IPS-20b (cell line): ENCODE results near the gene CLECL1.
"Not testable (repeated sequence)": the region's sequence is repeated elsewhere in the genome, so short reads cannot be mapped to it uniquely, and the experiment has no call there.

Source experiments
- H3K27ac ChIP-seq: one replicate; pipeline ENCODE4 v1.5.1; 2013; ENCODE audit warnings: low read length
- H3K27me3 ChIP-seq: 2 replicates; pipeline ENCODE4 v1.6.1; 2013; ENCODE audit warnings: mild to moderate bottlenecking, low read length, inconsistent platforms; ENCODE audit not compliant: insufficient read depth
- H3K36me3 ChIP-seq: 2 replicates; pipeline ENCODE4 v1.6.1; 2013; ENCODE audit warnings: low read depth, mild to moderate bottlenecking, inconsistent platforms, low read length, moderate library complexity; ENCODE audit not compliant: insufficient read depth
- H3K4me1 ChIP-seq: 2 replicates; pipeline ENCODE4 v1.6.1; 2013; ENCODE audit warnings: mild to moderate bottlenecking, control low read depth, inconsistent platforms, low read length, moderate library complexity; ENCODE audit not compliant: insufficient read depth
- H3K4me3 ChIP-seq: 2 replicates; pipeline ENCODE4 v1.5.1; 2013; ENCODE audit warnings: mild to moderate bottlenecking, low read length, inconsistent platforms
- H3K9ac ChIP-seq: 2 replicates; pipeline ENCODE4 v1.6.1; 2013; ENCODE audit warnings: low read depth, mild to moderate bottlenecking, inconsistent platforms, low read length, moderate library complexity
- H3K9me3 ChIP-seq: 2 replicates; pipeline ENCODE4 v1.6.1; 2013; ENCODE audit warnings: mild to moderate bottlenecking, low read depth, low read length, inconsistent platforms; ENCODE audit not compliant: insufficient read depth

The CLECL1 gene

DNA sequence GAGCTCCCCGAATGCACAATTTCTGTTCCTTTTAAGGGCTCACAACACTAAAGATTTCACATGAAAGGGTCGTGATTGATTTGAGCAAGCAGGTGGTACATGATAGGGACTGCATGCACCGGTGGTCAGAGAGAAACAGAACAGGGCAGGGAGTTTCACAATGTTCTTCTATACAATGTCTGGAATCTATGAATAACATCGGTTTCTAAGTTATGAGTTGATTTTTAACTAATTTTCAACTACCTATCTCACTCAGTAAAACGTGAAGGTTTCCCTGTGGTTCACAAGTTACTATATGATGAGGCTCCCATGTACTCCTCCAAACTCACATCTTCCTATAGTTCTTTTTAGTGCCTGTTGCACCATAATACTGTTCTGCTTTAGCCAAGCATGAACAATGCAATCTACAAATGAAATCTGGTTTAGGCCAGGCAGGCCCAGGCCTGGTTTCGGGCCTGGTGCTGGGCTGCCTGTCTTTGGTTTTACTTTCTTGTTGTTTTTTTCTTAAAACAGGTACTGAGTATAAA, 19.8 kb downstream of the CLECL1 start:
- H3K4me1 ChIP-seq: not testable (repeated sequence)

DNA sequence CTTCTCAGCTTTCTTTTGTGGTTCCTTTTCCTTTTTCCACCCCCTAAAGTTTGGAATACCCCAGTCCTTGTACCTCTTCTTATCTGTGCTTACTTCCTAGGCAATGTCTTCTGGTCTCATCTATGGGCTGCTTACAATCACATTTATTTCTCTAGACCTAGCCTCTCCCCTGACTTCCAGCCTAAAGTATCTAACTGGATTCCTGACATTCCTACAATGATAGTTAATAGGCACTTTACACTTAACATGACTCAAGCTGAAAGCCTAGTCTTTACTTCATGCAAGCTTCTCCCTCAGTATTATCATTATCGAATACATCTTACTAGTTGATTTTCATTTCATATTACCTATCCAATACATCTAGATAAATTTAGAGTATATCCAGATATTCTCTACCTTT, 21.2 kb downstream of the CLECL1 start:
- no peaks in the 10 kb centered on the region for H3K9me3 ChIP-seq
- H3K27ac ChIP-seq: no peak overlapping the region
- no peaks in the 10 kb centered on the region for H3K36me3 ChIP-seq
- no peak overlapping the region for H3K4me3 ChIP-seq
- no peaks in the 10 kb centered on the region for H3K4me1 ChIP-seq
- no peak overlapping the region for H3K9ac ChIP-seq
- no peaks in the 10 kb centered on the region for H3K27me3 ChIP-seq

More for the DNA sequence above, 19.8 kb downstream of the CLECL1 start:
- H3K9ac ChIP-seq, H3K27ac ChIP-seq, H3K9me3 ChIP-seq, H3K36me3 ChIP-seq, H3K4me3 ChIP-seq, H3K27me3 ChIP-seq: not testable (repeated sequence)

DNA sequence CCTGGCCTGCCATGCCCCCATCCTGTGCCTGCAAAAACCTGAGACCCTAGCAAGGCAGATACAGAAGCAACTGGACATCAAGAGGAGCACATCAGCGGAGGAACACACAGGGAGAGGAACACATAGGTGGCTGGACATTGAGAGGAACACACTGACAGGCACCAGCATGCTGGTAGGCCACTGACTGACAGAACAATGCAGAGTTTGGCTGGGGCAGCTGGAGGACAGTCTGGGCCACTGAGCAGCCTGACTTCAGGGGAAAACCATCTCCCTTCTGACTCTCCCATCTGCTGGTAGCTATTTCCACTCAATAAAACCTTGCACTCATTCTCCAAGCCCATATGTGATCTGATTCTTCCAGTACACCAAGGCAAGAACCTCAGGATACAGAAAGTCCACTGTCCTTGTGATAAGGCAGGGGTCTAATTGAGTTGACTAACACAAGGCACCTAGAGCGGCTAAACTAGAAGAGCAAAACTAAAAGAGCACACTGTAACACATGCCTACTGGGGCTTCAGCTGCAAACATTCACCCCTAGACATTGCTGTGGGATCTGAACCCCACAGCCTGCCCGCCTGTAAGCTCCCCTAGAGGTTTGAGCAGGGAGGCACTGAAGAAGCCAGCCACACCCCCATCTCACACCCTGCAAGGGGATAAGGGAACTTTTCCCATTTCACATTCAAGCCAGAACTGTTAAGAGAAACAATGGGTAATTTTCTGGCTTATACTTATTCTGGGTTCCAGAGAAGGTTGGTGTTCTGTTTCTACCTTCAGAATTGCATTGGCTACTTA, 22.1 kb downstream of the CLECL1 start:
- Histone ChIP-seq H3K27ac (no peak overlapping the region), H3K36me3 (no peaks in the 10 kb centered on the region), H3K4me1 (no peaks in the 10 kb centered on the region), H3K27me3 (no peaks in the 10 kb centered on the region), H3K9me3 (no peaks in the 10 kb centered on the region), H3K9ac (no peak overlapping the region), H3K4me3 (no peak overlapping the region)

DNA sequence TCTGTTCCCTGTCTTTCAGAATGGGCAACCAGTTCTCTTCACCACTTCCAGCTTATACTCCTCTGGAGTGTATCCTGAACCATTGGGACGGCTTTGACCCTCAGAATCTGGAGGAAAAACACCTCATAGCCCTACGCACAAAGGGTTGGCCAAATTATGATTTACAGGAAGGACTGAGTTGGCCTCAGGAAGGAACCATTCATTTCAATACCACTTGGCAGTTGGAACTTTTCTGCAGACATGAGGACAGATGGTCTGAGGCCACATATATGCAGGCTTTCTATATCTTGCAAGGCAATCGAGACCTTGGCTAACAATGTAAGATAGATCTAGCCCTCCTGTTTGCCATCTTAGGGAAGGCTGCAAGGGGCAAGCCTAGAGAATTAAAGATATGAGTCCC, 24.0 kb downstream of the CLECL1 start:
- Histone ChIP-seq H3K27me3 (no peaks in the 10 kb centered on the region), H3K36me3 (no peaks in the 10 kb centered on the region), H3K27ac (no peak overlapping the region), H3K4me1 (no peaks in the 10 kb centered on the region), H3K9me3 (peaks cover 4% of the 10 kb centered on the region; the same call in 1 of the 2 replicates), H3K9ac (no peak overlapping the region), H3K4me3 (no peak overlapping the region)

DNA sequence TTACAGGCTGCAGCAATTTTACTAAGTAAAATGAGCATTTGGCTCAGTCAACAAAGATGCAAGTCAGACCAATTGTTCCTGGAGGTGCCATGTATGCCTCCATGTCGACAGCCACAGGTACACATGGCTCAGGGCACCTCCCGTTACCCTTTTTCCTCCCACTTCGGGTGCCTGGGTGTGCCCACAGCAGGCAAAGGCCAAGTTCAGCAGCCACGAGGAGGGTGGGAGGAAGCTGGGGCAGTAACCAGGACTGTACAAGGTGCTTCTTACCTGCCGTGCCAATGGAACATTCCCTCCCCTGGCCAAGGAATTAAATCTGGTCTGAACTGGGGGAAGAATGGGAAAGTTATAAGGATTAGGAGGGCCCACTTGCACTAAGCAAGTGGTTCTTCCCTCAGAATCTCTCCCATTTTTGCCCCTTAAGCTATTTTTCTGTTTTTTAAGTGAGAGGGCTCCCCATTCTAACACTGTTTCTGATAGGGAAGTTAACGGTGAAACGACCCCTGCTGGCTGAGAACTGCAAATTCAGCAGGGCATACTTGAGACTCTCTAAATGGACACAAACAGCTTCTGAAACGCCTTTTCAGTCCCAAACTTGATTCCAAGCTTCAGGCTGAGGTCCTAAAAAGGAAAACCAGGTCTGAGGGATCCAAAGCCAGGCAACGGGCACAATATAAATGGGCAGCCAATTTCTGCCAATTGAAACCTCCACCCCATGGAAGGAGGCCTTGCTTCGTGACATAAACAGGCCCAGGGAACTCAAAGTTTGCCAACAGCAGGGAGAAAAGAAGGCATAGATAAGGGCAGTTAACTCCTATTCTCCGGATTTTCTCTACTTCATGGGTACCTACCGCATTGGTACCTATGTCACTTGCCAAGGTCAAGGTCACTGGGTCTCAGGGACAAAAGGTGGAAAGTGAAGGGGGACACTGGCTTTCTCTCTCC, 24.8 kb downstream of the CLECL1 start:
- Histone ChIP-seq H3K27ac (no peak overlapping the region), H3K4me3 (no peak overlapping the region), H3K4me1 (no peaks in the 10 kb centered on the region), H3K36me3 (no peaks in the 10 kb centered on the region), H3K9me3 (peaks cover 4% of the 10 kb centered on the region; the same call in 1 of the 2 replicates), H3K9ac (no peak overlapping the region), H3K27me3 (no peaks in the 10 kb centered on the region)

DNA sequence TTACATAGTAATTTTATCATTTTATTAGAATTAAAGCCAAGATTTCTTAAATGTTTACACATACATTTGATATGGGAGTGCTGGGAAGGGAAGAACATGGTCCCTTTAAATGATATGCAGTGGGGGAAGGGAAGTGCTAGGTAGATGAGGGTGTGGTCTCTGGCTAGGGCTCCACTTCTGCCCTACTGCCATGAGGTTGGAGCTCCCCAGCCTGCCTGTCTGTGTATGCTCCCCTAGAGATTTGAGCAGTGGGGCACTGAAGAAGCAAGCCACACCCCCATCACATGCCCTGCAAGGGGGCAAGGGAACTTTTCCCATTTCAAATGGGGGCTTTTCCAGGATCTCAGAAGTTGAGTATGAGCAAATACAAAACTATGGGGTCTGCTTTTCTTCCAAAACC, 25.5 kb downstream of the CLECL1 start:
- Histone ChIP-seq H3K4me1 (no peaks in the 10 kb centered on the region), H3K9me3 (peaks cover 4% of the 10 kb centered on the region; the same call in 1 of the 2 replicates), H3K27ac (no peak overlapping the region), H3K4me3 (no peak overlapping the region), H3K27me3 (no peaks in the 10 kb centered on the region), H3K9ac (no peak overlapping the region), H3K36me3 (no peaks in the 10 kb centered on the region)

DNA sequence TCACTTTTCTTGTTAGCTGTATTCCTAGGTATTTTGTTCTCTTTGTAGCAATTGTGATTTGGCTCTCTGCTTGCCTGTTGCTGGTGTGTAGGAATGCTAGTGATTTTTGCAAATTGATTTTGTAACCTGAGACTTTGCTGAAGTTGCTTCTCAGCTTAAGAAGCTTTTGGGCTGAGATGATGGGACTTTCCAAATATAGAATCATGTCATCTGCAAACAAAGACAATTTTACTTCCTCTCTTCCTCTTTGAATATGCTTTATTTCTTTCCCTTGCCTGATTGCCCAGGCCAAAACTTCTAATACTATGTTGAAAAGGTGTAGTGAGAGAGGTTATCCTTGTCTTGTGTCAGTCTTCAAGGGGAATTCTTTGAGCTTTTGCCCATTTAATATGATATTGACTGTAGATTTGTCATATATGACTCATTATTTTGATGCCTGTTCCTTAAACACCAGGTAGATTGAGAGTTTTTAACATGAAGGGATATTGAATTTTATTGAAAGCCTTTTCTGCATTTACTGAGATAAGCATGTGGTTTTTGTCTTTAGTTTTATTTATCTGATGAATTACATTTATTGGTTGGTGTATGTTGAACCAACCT, 26.7 kb downstream of the CLECL1 start:
- Histone ChIP-seq H3K27me3 (no peaks in the 10 kb centered on the region), H3K36me3 (no peaks in the 10 kb centered on the region), H3K9me3 (peaks cover 4% of the 10 kb centered on the region; the same call in 1 of the 2 replicates), H3K4me1 (no peaks in the 10 kb centered on the region), H3K27ac (no peak overlapping the region), H3K4me3 (no peak overlapping the region), H3K9ac (no peak overlapping the region)

DNA sequence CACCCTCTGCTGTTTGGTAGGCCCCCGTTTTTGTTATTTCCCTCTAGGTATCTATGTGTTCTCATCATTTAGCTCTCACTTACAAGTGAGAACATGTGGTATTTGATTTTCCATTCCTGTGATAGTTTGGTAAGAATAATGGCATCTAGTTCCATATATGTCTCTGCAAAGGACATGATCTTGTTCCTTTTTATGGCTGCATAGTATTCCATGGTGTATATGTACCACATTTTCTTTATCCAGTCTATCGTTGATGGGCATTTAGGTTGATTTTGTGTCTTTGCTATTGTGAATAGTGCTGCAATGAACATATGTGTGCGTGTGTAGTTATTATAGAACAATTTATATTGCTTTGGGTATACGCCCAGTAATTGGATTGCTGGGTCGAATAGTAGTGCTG, 28.3 kb downstream of the CLECL1 start:
- not testable (repeated sequence) for H3K9ac ChIP-seq, H3K9me3 ChIP-seq, H3K4me3 ChIP-seq, H3K27me3 ChIP-seq, H3K27ac ChIP-seq, H3K36me3 ChIP-seq, H3K4me1 ChIP-seq

DNA sequence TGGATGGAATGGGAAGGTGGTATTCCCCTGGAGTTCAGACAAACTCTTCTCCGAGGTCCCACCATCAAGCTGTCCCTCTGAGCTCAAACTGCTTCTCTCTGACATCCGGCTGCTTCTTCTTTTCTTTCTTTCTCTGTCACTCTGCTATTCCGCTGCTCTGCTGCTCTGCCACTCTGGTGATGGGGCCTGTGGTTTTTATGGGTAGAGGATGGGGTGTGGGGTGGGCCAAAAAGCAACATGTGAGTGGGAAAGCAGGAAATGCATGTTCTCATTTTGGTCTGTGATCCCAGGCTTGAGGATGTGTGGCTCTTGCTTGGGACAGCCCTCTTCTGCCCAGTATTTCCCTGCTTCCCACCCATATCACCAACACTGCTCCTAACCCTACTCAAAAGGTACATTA, 30.6 kb downstream of the CLECL1 start:
- H3K4me1 ChIP-seq: no peaks in the 10 kb centered on the region
- H3K27me3 ChIP-seq: no peaks in the 10 kb centered on the region
- no peaks in the 10 kb centered on the region for H3K36me3 ChIP-seq
- peaks cover 23% of the 10 kb centered on the region for H3K9me3 ChIP-seq
- no peak overlapping the region for H3K4me3 ChIP-seq
- H3K9ac ChIP-seq: no peak overlapping the region
- no peak overlapping the region for H3K27ac ChIP-seq

DNA sequence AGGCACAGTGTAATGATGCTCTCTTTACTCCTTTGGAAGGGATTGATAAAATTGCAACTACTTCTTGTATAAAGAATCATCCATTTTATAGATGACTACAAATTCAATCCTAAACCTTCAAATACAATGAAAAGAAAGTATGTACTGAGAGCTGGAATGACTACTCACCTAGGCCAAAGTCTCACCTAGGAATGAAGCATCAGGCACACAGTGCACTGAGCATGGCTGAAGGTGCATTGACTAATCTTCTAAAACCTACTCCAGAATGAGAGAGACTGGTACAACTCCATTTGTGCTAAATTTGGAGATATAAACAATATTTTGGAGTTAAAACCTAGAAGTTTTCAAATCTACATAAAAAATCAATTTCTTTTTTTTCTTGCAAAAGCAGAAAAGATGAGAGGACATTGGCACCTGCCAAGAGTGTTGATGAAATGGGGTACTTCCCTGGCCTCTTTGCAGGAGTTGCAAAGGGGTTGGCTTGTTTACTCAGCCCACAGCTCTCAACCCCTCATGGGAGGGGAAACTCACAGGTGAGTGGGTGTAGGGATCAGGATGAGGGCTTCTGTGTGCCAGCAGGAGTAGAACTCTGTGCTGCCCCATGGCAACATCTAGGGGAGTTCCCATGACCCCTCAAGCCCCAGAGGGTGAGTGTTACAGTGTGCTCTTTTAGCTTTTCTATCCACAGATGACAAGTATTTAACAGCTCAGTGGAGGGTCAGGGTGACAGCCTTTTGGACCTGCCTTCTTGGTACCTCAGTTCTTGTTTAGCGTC, 31.3 kb downstream of the CLECL1 start:
- no peaks in the 10 kb centered on the region for H3K27me3 ChIP-seq
- H3K27ac ChIP-seq: no peak overlapping the region
- no peak overlapping the region for H3K9ac ChIP-seq
- no peaks in the 10 kb centered on the region for H3K36me3 ChIP-seq
- peaks cover 25% of the 10 kb centered on the region for H3K9me3 ChIP-seq
- no peaks in the 10 kb centered on the region for H3K4me1 ChIP-seq
- H3K4me3 ChIP-seq: no peak overlapping the region

DNA sequence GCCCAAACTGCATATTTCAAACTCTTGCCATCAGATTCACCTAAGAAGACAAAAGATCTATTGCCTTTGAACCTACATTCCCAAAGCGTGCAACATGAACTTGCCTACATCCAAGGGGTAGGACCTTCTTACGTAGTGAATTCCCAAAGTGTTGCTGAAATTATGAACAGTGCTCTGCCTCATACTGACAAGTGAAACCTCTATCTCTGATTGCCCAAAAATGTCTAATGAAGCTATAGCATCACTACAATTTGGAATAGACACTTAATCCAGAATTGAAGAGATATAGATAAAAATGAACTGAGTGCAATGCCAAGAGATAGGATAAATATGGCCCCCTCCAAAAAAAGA, 32.3 kb downstream of the CLECL1 start:
- Histone ChIP-seq H3K4me1 (no peaks in the 10 kb centered on the region), H3K27me3 (no peaks in the 10 kb centered on the region), H3K36me3 (peaks cover 3% of the 10 kb centered on the region; the same call in 1 of the 2 replicates), H3K4me3 (no peak overlapping the region), H3K9ac (no peak overlapping the region), H3K9me3 (peaks cover 28% of the 10 kb centered on the region), H3K27ac (no peak overlapping the region)
